IPS-15b (cell line): ENCODE data around the gene GPR151.

Source experiments
- H3K27me3 ChIP-seq: one replicate; pipeline ENCODE4 v1.6.1; 2013; ENCODE audit warnings: low read length; ENCODE audit not compliant: control insufficient read depth, insufficient read depth
- H3K36me3 ChIP-seq: one replicate; pipeline ENCODE4 v1.6.1; 2013; ENCODE audit warnings: low read length; ENCODE audit not compliant: control insufficient read depth, insufficient read depth
- H3K4me1 ChIP-seq: one replicate; pipeline ENCODE4 v1.6.1; 2013; ENCODE audit warnings: mild to moderate bottlenecking, low read length; ENCODE audit not compliant: control insufficient read depth, insufficient read depth
- H3K4me3 ChIP-seq: one replicate; pipeline ENCODE4 v1.5.1; 2013; ENCODE audit warnings: low read depth, low read length
- H3K9ac ChIP-seq: one replicate; pipeline ENCODE4 v1.6.1; 2013; ENCODE audit warnings: low read depth, mild to moderate bottlenecking, low read length
- H3K9me3 ChIP-seq: one replicate; pipeline ENCODE4 v1.6.1; 2013; ENCODE audit warnings: mild to moderate bottlenecking, low read length; ENCODE audit not compliant: control insufficient read depth, insufficient read depth

Gene GPR151

GRCh38 chr5:146540414-146540813 is 24.4 kb upstream of the GPR151 start:
- no peaks in the 10 kb centered on the region for H3K9me3 ChIP-seq
- H3K4me1 ChIP-seq = no peaks in the 10 kb centered on the region
- no peak overlapping the region for H3K9ac ChIP-seq
- H3K36me3 ChIP-seq = no peaks in the 10 kb centered on the region
- no peak overlapping the region for H3K4me3 ChIP-seq
- no peaks in the 10 kb centered on the region for H3K27me3 ChIP-seq

DNA sequence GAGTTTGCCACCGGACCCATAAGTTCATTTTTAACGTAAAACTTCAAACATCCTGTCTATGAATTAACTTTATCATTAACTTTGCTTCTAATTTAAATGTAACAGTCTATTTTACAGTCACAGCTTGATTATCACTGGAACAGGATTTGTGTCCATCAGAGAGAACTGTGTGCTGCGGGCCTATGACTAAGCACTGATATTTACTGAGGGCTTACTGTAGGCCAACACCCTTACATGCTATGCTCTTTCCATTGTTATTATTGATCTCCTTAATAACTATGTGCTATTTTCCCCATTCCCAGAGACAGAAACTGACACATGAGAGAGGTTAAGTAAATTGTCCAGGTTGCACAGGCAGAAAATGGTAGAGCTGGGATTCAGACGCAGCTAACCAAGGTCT is 24.0 kb upstream of the GPR151 start:
- H3K27me3 ChIP-seq = no peaks in the 10 kb centered on the region
- no peak overlapping the region for H3K9ac ChIP-seq
- no peaks in the 10 kb centered on the region for H3K9me3 ChIP-seq
- no peaks in the 10 kb centered on the region for H3K36me3 ChIP-seq
- H3K4me1 ChIP-seq = no peaks in the 10 kb centered on the region
- no peak overlapping the region for H3K4me3 ChIP-seq

DNA sequence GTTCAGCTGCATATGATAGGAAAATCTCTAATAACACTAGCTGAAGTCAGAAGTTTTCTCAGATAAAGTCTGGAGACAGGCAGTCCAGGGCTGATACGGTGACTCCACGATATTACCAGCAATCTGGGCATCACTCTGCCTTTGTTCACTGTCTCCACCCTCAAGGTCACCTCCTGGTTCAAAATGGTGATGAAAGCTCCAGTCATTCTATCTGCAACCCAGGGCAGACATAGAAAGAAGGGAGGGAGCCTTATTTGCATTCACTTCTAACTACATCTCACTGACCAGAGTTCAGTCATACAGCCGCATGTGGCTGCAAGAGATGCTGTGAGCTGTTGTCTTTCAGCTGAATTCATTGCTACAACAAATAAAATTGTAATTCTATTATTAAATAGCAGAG is 22.4 kb upstream of the GPR151 start:
- Histone ChIP-seq H3K4me1 (peaks cover 1% of the 10 kb centered on the region), H3K9ac (no peak overlapping the region), H3K27me3 (no peaks in the 10 kb centered on the region), H3K36me3 (no peaks in the 10 kb centered on the region), H3K4me3 (no peak overlapping the region), H3K9me3 (no peaks in the 10 kb centered on the region)

DNA sequence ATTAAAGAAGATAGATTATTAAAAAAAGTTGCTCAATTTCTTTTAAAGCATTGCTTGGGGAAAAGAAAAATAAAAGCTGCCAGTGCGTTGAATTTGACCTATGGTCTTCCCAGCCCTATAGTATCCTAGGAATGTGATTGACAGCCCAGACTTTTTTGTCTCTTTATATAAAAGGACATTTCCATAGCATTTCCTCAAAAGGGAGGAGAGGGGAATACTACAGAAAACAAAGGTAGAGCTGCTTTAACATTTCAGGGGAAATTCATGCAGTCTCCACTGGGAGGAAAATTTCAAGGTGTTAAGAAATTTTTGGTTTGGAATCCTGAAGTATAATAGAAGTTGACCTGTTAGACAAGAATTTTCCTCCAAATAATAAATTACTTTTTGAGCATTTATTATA is 17.9 kb upstream of the GPR151 start:
- Histone ChIP-seq H3K4me1 (peaks cover 2% of the 10 kb centered on the region), H3K4me3 (no peak overlapping the region), H3K9me3 (no peaks in the 10 kb centered on the region), H3K36me3 (no peaks in the 10 kb centered on the region), H3K27me3 (no peaks in the 10 kb centered on the region), H3K9ac (no peak overlapping the region)

DNA sequence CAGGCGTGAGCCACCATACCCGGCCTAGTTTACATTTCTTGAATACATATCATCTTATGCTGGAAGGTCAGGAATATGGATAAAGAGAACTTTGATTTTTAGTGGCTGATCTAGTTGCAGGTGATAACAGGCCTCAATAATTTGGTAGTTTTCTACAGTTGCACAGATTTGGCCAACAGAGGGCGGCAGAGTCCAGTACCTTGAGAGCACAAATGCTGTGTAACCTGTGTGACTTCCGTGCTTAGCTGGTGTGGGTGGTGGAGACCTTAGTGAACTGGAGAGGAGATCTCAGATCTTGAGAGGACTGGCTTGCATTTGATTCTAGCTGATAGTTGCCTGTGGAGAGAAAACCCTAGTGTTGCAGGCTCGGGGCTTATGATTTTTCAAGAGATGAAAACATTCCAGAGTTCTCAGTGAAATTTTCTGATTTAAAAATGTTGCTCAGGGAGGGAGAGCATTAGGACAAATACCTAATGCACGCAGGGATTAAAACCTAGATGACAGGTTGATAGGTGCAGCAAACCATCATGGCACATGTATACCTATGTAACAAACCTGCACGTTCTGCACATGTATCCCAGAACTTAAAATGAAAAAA is 17.4 kb upstream of the GPR151 start:
- no peaks in the 10 kb centered on the region for H3K27me3 ChIP-seq
- H3K4me1 ChIP-seq = peaks cover 2% of the 10 kb centered on the region

DNA sequence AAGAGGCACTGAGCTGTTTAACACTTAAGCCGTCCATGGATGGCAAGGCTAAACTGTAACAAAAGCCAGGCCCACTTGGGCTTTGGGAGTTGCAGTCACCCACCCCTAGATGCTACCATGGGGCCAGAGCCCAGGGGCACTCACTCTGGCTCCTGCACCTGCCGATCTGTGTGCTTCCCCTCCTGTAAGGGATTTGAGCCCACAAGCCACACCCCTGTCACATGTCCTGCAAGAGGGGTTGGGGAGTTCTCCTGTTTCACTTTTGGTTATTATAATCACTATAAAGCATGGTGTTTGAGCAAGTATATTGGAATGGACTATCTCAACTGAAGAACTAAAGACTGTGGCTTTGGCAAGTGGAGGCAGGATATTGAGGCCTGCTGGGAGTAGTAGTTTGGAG is 14.0 kb upstream of the GPR151 start:
- Histone ChIP-seq H3K9ac (no peak overlapping the region), H3K36me3 (no peaks in the 10 kb centered on the region), H3K4me1 (peaks cover 2% of the 10 kb centered on the region), H3K27me3 (no peaks in the 10 kb centered on the region), H3K9me3 (no peaks in the 10 kb centered on the region), H3K4me3 (no peak overlapping the region)

More for the DNA sequence above, 17.4 kb upstream of the GPR151 start:
- H3K36me3 ChIP-seq = no peaks in the 10 kb centered on the region
- H3K9ac ChIP-seq = no peak overlapping the region
- no peak overlapping the region for H3K4me3 ChIP-seq
- H3K9me3 ChIP-seq = no peaks in the 10 kb centered on the region

DNA sequence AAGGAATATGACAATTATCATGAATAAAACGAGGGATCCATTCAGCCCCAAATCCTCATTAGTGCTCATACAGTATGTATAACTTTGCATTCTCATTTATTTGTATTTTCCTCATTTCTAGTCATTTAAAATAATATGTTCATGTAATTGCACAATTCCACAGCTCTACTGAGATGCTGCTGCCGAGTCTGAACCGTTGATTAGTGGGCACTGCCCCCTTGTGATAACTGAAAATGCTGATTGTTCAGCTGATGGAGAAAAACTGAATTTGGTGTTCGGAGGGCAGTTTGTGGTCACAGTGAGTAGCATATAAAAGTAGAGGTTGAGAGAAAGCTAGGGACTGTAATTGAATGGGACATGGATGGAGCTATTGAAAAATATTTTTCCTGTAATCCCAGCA is 12.2 kb upstream of the GPR151 start:
- Histone ChIP-seq H3K4me1 (no peaks in the 10 kb centered on the region), H3K9me3 (no peaks in the 10 kb centered on the region)

GRCh38 chr5:146527785-146528184 is 11.8 kb upstream of the GPR151 start:
- Histone ChIP-seq H3K4me1 (no peaks in the 10 kb centered on the region), H3K9me3 (no peaks in the 10 kb centered on the region), H3K4me3 (no peak overlapping the region), H3K27me3 (no peaks in the 10 kb centered on the region), H3K36me3 (no peaks in the 10 kb centered on the region), H3K9ac (no peak overlapping the region)

More for the DNA sequence above, 12.2 kb upstream of the GPR151 start:
- Histone ChIP-seq H3K27me3 (no peaks in the 10 kb centered on the region), H3K4me3 (no peak overlapping the region), H3K36me3 (no peaks in the 10 kb centered on the region), H3K9ac (no peak overlapping the region)

- no peak overlapping the region for H3K9ac ChIP-seq
- no peaks in the 10 kb centered on the region for H3K9me3 ChIP-seq
- H3K4me3 ChIP-seq = no peak overlapping the region
- no peaks in the 10 kb centered on the region for H3K4me1 ChIP-seq
- no peaks in the 10 kb centered on the region for H3K36me3 ChIP-seq
- H3K27me3 ChIP-seq = no peaks in the 10 kb centered on the region
These were observed 7.7 kb upstream of the GPR151 start for GRCh38 chr5:146523698-146524097.

DNA sequence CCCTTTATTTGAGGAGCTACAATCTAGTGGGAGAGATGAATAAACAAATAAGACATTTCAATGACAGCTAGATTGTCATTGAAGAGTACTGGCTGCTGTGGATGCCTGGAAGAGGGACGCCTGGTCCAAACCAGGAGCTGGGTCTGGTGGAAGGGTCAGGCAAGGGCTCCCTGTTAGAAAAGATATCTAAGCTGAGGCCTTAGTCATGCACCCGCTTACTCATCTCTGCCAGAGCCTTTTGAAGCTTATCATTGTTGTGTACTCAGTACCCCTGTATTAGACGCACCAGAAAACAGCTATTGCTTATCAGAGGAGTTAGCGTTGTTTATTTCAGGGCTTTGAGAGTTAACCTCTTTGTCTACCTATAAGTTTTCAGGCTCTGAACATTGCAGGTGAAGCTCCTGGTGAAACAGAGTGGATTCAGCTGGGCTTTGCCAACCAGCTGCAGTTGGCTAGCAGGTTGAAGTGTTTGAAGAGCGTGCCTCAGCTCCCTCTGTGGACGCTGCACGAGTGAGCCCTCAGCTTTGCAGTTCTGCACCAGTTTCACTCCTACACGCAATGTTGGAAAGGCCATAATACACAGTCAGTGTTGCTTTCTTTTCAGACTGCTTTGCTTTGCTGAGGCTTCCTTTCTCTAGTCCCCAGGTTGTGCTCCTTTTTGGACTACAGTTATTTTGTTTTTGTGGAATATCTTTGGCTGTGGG is 5.6 kb upstream of the GPR151 start:
- Histone ChIP-seq H3K4me1 (no peaks in the 10 kb centered on the region), H3K27me3 (no peaks in the 10 kb centered on the region), H3K9ac (no peak overlapping the region), H3K9me3 (no peaks in the 10 kb centered on the region), H3K36me3 (no peaks in the 10 kb centered on the region), H3K4me3 (no peak overlapping the region)

- peaks cover 4% of the 10 kb centered on the region for H3K4me1 ChIP-seq
- no peak overlapping the region for H3K9ac ChIP-seq
These were observed 4.7 kb upstream of the GPR151 start for GRCh38 chr5:146520731-146521130.

GRCh38 chr5:146519554-146519953 is 3.6 kb upstream of the GPR151 start:
- no peaks in the 10 kb centered on the region for H3K36me3 ChIP-seq
- H3K9me3 ChIP-seq = no peaks in the 10 kb centered on the region
- H3K27me3 ChIP-seq = no peaks in the 10 kb centered on the region
- H3K4me3 ChIP-seq = no peak overlapping the region
- no peak overlapping the region for H3K9ac ChIP-seq
- H3K4me1 ChIP-seq = peaks cover 7% of the 10 kb centered on the region

More at GRCh38 chr5:146520731-146521130, 4.7 kb upstream of the GPR151 start:
- Histone ChIP-seq H3K36me3 (no peaks in the 10 kb centered on the region), H3K4me3 (no peak overlapping the region), H3K27me3 (no peaks in the 10 kb centered on the region), H3K9me3 (no peaks in the 10 kb centered on the region)
